ENCODE data around the gene ADCY9. TPM values are rescaled to one million over a fixed set of nuclear protein-coding genes. Genes with fewer than 3 reads are reported as not detected.

The ADCY9 gene
- total and polyA plus RNA-seq, 12 donors, result 11.5 to 57.6 (median 42.7) TPM

DNA sequence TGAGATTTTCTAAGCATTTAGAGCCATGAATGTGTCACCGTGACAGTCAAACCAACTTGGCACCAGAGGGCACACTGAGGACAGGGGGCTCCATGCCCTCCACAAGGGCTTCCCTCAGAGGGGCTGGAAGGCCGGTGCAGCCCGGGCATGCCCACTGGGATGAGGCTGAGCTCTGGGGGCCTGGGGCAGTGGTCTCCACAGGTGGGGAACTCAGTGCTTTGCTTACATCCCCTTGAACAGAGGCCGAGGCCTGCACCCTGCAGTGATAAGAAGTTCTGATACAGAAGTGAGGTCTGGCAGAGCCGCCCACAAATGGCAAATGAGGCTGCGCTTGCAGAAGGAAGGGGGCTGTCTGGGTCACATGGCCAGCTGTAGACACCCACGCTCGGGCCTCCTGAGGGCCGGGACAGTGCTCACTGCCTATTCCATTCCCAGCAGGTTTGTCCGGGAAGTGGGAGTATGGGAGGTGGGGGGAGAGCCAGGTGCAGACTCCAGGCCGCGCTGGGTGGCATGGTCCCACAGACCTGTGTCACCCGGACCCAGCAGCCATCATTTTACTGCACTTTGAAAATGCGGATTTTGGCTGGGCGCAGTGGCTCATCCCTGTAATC lies 118.9 kb downstream of the ADCY9 start:
- no peaks in the 10 kb centered on the region for H3K9me3 ChIP-seq
- H3K27me3 ChIP-seq, result no peaks in the 10 kb centered on the region
- TF ChIP-seq, protein P1, sequence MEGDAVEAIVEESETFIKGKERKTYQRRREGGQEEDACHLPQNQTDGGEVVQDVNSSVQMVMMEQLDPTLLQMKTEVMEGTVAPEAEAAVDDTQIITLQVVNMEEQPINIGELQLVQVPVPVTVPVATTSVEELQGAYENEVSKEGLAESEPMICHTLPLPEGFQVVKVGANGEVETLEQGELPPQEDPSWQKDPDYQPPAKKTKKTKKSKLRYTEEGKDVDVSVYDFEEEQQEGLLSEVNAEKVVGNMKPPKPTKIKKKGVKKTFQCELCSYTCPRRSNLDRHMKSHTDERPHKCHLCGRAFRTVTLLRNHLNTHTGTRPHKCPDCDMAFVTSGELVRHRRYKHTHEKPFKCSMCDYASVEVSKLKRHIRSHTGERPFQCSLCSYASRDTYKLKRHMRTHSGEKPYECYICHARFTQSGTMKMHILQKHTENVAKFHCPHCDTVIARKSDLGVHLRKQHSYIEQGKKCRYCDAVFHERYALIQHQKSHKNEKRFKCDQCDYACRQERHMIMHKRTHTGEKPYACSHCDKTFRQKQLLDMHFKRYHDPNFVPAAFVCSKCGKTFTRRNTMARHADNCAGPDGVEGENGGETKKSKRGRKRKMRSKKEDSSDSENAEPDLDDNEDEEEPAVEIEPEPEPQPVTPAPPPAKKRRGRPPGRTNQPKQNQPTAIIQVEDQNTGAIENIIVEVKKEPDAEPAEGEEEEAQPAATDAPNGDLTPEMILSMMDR (IDR thresholded peaks at IDR 0.05), result no peak
- H3K4me1 ChIP-seq, result peaks cover 0 to 25% (median 14%) of the 10 kb centered on the region in 9 donors
- peak in 1 of 8 donors; percentile 29 for ATAC-seq
- WGBS, 2 donors, result 78 to 87% methylated on average over 15 of the region's 15 CpGs
- H3K4me3 ChIP-seq, result no peak overlapping the region
- DNase-seq, result no peak
- H3K27ac ChIP-seq, result no peak overlapping the region
- peaks cover 0 to 9% (median 0%) of the 10 kb centered on the region in 9 donors for H3K36me3 ChIP-seq
- intact Hi-C loops (cut with DNase I), result loop anchor here in 2 of 10 donors (5.0 to 10.0 kb wide), 2 partner anchors 117 to 125 kb away; partner anchors contain the start of gene ADCY9 (in 1 of the 2)

DNA sequence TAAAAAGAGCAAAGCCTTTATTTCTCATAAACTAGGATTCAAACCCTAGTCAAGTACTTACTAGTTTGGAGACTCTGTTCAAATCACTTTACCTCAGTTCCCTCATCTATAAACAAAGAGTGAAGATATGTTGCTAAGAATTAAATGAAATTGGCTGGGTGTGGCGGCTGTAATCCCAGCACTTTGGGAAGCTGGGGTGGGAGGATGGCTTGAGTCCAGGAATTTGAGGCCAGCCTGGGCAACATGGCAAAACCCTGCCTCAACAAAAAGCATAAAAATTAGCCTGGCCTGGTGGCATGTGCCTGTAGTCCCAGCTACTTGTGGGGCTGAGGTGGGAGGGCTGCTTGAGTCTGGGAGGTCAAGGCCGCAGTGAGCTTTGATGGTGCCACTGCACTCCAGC lies 121.2 kb downstream of the ADCY9 start:
- TF ChIP-seq, protein P1 (IDR thresholded peaks at IDR 0.05), result no peak
- 46 to 48% methylated on average over 2 of the region's 2 CpGs for WGBS, 2 donors
- ATAC-seq, result no peak
- Histone ChIP-seq H3K36me3 (peaks cover 0 to 24% (median 0%) of the 10 kb centered on the region in 9 donors), H3K4me1 (peaks cover 0 to 19% (median 8%) of the 10 kb centered on the region in 9 donors), H3K9me3 (no peaks in the 10 kb centered on the region), H3K4me3 (no peak overlapping the region), H3K27me3 (no peaks in the 10 kb centered on the region), H3K27ac (no peak overlapping the region)
- DNase-seq, result no peak
- intact Hi-C loops (cut with DNase I), result loop anchor here in 2 of 10 donors (5.0 to 10.0 kb wide), 2 partner anchors 120 to 127 kb away; partner anchors contain the start of gene ADCY9 (in 1 of the 2)

DNA sequence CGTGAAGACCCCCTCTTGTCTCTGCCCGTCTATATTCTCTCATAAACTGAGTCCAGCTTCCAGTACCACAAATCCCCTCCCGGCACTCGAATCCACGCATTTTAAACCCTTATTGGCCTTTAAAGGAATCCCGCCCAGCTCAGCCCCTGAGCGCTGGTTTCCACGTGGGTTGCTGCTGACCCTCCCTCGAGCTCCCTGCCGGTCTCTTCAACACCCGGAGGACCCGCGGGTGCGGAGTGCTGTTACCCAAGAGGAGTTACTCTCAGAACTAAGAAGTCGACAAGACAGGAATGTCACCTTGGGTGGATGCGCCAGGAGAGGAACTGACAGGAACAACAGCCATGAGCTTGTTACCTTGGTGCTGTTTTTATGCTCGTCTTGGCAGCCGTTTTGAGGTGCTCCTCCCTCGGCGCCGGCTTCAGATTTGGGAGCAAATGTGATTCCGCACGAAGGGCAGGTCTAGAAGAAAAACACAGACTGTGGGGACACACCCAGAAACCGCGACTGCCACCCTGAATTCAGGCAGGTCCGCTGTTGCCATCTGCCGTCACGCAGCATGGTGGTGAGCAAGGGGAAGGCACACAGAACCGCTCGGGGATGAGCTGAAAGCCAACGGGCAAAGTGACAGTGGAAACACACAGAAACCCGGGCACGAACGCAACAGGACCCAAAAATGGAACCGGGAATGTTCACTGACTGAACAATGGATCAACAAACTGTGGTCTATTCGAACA lies 123.0 kb downstream of the ADCY9 start:
- WGBS, 2 donors, result 92 to 95% methylated on average over 36 of the region's 36 CpGs
- ATAC-seq (no peak), DNase-seq (no peak)
- TF ChIP-seq, protein P1 (IDR thresholded peaks at IDR 0.05), result no peak
- H3K9me3 ChIP-seq, result no peaks in the 10 kb centered on the region
- intact Hi-C loops (cut with DNase I), result loop anchor here in 1 of 10 donors (10.0 kb wide), 1 partner anchor 122 kb away; the partner anchor contains the start of gene ADCY9
- H3K4me1 ChIP-seq, result peaks cover 0 to 4% (median 0%) of the 10 kb centered on the region in 9 donors
- peaks cover 0 to 38% (median 0%) of the 10 kb centered on the region in 9 donors for H3K36me3 ChIP-seq
- no peak overlapping the region for H3K27ac ChIP-seq
- H3K27me3 ChIP-seq, result no peaks in the 10 kb centered on the region
- no peak overlapping the region for H3K4me3 ChIP-seq

DNA sequence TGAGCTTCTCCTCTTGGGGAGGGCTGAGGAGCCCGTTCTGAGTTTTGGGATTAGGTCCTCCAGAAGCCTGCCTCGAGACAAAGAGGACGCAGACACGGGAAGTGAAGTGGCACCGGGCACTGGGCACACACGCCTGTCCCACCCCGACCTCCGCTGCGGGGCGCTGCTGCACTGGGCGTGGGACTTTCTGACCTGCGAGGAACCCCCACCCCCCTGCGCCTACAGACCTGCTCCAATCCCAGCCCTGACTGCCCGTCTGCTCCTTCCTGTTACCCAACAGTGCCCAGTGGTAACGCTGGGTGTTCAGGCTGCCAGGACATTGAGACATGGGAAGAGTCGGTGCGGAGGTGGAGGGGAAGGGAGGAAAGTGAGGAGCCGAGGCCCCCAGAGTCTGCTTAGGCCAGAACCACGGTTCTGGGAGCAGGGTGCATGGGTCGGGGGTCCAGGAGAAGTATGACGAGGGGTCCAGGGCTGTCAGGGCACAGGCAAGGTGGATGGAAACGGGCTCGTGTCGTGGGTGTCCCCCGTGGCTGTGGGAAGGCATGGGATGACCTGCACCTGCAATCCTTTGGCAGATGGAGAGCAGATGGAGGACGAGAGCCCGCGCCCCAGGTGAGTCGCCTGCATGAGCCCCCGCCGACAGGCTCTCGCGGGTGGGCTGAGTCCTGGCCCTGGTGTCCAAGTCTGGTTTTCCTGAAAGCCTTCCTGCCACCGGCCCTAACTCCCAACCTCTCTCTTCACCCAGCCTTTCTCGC lies 123.8 kb downstream of the ADCY9 start:
- intact Hi-C loops (cut with DNase I), result loop anchor here in 1 of 10 donors (10.0 kb wide), 1 partner anchor 122 kb away; the partner anchor contains the start of gene ADCY9
- 88 to 89% methylated on average over 31 to 35 of the region's 35 CpGs for WGBS, 2 donors
- peaks cover 0 to 46% (median 0%) of the 10 kb centered on the region in 9 donors for H3K36me3 ChIP-seq
- no peak overlapping the region for H3K27ac ChIP-seq
- DNase-seq (no peak), ATAC-seq (peak in 3 of 8 donors; percentile 74 to 85 (median 78))
- TF ChIP-seq, protein P1 (IDR thresholded peaks at IDR 0.05), result peak in 3 of 9 donors; percentile 24 to 29 (median 27)
- no peaks in the 10 kb centered on the region for H3K27me3 ChIP-seq
- H3K4me1 ChIP-seq, result no peaks in the 10 kb centered on the region
- H3K4me3 ChIP-seq, result no peak overlapping the region
- no peaks in the 10 kb centered on the region for H3K9me3 ChIP-seq
